DND-41 (cell line): Measurements from ENCODE around the gene GAA.
"Not testable (repeated sequence)": the region's sequence is repeated elsewhere in the genome, so short reads cannot be mapped to it uniquely, and the experiment has no call there.

Experiments
- ATAC-seq: fragments of 200-7000 bp; cut with Tn5 transposase; 3 replicates; pipeline ENCODE4 v1.9.1; 2021; ENCODE audit warnings: low read depth; ENCODE audit not compliant: insufficient read depth
- DNase-seq: peaks from one replicate; pipeline ENCODE4 v3.0.0-alpha.2; 2020
- H2AFZ ChIP-seq: 2 replicates; pipeline ENCODE4 v1.6.0; 2012; ENCODE audit warnings: low read depth, low read length
- H3K27ac ChIP-seq: 2 replicates; pipeline ENCODE4 v1.5.1; 2012; ENCODE audit warnings: low read length, inconsistent platforms
- H3K27me3 ChIP-seq: fragments of 200-600 bp; sonication (generic); 2 replicates; pipeline ENCODE4 v1.6.0; 2012; ENCODE audit warnings: low read length, mild to moderate bottlenecking, inconsistent platforms; ENCODE audit not compliant: insufficient read depth, poor library complexity
- H3K36me3 ChIP-seq: 2 replicates; pipeline ENCODE4 v1.5.1; 2012; ENCODE audit warnings: low read length, inconsistent platforms; ENCODE audit not compliant: insufficient read depth
- H3K4me1 ChIP-seq: 2 replicates; pipeline ENCODE4 v1.5.1; 2012; ENCODE audit warnings: mild to moderate bottlenecking, low read length; ENCODE audit not compliant: insufficient read depth
- H3K4me2 ChIP-seq: 2 replicates; pipeline ENCODE4 v1.6.0; 2012; ENCODE audit warnings: mild to moderate bottlenecking, moderate library complexity, low read length, inconsistent platforms; ENCODE audit not compliant: insufficient read depth
- H3K4me3 ChIP-seq, 2 experiments: fragments of 200-600 bp in 1 of 2; shearing (Covaris generic) in 1 of 2; 2 replicates each; pipeline ENCODE4 v1.5.1; 2012 to 2016; ENCODE audit warnings: inconsistent platforms in 2 of 2, low read length in 2 of 2, mild to moderate bottlenecking in 2 of 2, low read depth in 1 of 2, moderate library complexity in 1 of 2
- H3K79me2 ChIP-seq: 2 replicates; pipeline ENCODE4 v1.6.0; 2012; ENCODE audit warnings: low read length, inconsistent platforms; ENCODE audit not compliant: insufficient read depth
- H3K9ac ChIP-seq: 2 replicates; pipeline ENCODE4 v1.6.0; 2012; ENCODE audit warnings: low read depth, mild to moderate bottlenecking, inconsistent platforms, low read length, moderate library complexity
- H3K9me3 ChIP-seq: 2 replicates; pipeline ENCODE4 v1.5.1; 2012; ENCODE audit warnings: low read length, moderate library complexity, mild to moderate bottlenecking, inconsistent platforms; ENCODE audit not compliant: insufficient read depth, severe bottlenecking
- H4K20me1 ChIP-seq: 2 replicates; pipeline ENCODE4 v1.6.0; 2012; ENCODE audit warnings: low read length; ENCODE audit not compliant: insufficient read depth
- EZH2 ChIP-seq: IDR thresholded peaks from 3 replicates; pipeline ENCODE4 v1.6.1; 2012; ENCODE audit warnings: borderline replicate concordance, low read depth, mild to moderate bottlenecking, moderate library complexity, low read length, inconsistent platforms; ENCODE audit not compliant: severe bottlenecking
- TF ChIP-seq, protein P1 (sequence below): IDR thresholded peaks from 2 replicates; pipeline ENCODE4 v1.5.1; 2012; ENCODE audit warnings: borderline replicate concordance, low read length, moderate library complexity, mild to moderate bottlenecking; ENCODE audit not compliant: poor library complexity, severe bottlenecking; ENCODE audit errors: extremely low read depth

GAA gene

DNA sequence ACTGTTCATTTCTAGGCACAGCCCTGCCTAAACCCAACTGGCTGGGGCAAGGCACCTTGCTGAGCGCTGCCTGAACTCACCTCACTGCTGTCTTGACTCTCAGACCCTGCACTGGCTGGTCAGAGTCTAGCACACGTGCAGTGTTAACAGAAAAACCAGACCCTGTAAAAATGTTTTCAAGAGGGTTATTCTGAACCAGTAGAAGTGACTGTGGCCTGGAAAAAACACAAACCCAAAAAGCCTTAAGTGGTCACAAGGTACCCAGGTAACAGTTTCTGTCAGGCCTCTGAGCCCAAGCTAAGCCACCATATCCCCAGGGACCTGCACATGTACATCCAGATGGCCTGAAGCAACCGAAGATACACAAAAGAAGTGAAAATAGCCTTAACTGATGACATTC is 51.6 kb downstream of the GAA start:
- no peak overlapping the region for H3K27ac ChIP-seq
- H2AFZ ChIP-seq = no peak overlapping the region
- peaks cover 7% of the 10 kb centered on the region for H3K9me3 ChIP-seq
- H3K4me1 ChIP-seq = peaks cover 28% of the 10 kb centered on the region
- no peak overlapping the region for H3K4me3 ChIP-seq
- no peak for ATAC-seq
- no peak for DNase-seq
- H3K79me2 ChIP-seq = peaks cover 7% of the 10 kb centered on the region
- no peaks in the 10 kb centered on the region for H3K27me3 ChIP-seq
- H3K4me2 ChIP-seq = no peak overlapping the region
- H3K36me3 ChIP-seq = no peaks in the 10 kb centered on the region
- H3K9ac ChIP-seq = no peak overlapping the region
- no peak for TF ChIP-seq EZH2
- TF ChIP-seq, protein P1, sequence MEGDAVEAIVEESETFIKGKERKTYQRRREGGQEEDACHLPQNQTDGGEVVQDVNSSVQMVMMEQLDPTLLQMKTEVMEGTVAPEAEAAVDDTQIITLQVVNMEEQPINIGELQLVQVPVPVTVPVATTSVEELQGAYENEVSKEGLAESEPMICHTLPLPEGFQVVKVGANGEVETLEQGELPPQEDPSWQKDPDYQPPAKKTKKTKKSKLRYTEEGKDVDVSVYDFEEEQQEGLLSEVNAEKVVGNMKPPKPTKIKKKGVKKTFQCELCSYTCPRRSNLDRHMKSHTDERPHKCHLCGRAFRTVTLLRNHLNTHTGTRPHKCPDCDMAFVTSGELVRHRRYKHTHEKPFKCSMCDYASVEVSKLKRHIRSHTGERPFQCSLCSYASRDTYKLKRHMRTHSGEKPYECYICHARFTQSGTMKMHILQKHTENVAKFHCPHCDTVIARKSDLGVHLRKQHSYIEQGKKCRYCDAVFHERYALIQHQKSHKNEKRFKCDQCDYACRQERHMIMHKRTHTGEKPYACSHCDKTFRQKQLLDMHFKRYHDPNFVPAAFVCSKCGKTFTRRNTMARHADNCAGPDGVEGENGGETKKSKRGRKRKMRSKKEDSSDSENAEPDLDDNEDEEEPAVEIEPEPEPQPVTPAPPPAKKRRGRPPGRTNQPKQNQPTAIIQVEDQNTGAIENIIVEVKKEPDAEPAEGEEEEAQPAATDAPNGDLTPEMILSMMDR = no peak
- peaks cover 2% of the 10 kb centered on the region; the same call in 1 of the 2 replicates for H4K20me1 ChIP-seq

DNA sequence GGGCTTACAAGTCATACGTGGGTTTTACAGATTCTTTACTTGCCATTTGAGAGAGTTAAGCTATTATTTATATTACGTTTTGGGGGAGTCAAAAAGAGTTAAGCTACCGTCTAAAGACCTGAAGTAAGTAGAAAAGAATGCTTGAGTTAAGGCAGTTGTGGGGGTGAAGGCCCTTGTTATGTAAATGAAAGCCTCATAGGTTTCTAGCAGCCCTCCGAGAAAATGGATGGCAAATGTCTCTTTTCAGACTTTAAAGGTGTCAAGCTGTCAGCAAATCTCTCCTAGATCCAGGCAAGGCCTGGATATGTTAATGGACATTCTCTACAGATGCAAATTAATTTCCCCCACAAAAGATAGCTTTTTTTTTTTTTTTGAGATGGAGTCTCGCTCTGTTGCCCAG is 52.8 kb downstream of the GAA start:
- Histone ChIP-seq H2AFZ (no peak overlapping the region), H3K9me3 (peaks cover 7% of the 10 kb centered on the region), H3K9ac (no peak overlapping the region), H3K79me2 (no peaks in the 10 kb centered on the region), H3K36me3 (no peaks in the 10 kb centered on the region), H3K4me2 (no peak overlapping the region), H3K4me1 (peaks cover 16% of the 10 kb centered on the region), H3K27me3 (no peaks in the 10 kb centered on the region), H4K20me1 (peaks cover 2% of the 10 kb centered on the region; the same call in 1 of the 2 replicates), H3K27ac (no peak overlapping the region), H3K4me3 (no peak overlapping the region)
- DNase-seq = no peak
- ATAC-seq = no peak
- TF ChIP-seq, protein P1 = no peak
- TF ChIP-seq EZH2 = no peak

DNA sequence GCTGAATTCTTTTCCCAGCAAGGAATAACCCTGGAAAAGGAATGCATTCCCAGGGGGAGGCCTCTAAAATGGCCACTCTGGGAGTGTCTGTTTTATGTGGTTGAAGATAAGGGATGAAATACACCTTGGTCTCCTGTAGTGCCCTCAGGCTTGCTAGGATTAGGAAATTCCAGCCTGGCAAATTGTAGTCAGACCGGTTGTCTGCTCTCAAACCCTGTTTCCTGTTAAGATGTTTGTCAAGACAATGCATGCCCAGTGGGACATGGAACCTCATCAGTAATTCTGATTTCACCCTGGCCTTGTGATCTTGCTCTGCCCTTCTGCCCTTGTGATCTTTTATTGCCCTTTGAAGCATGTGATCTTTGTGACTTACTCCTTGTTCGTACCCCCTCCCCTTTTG is 54.2 kb downstream of the GAA start:
- H3K36me3 ChIP-seq, DNase-seq, H2AFZ ChIP-seq, H3K79me2 ChIP-seq, H3K9ac ChIP-seq, H3K27me3 ChIP-seq, H3K4me3 ChIP-seq, ATAC-seq, H3K9me3 ChIP-seq, H3K4me2 ChIP-seq, H4K20me1 ChIP-seq, H3K27ac ChIP-seq: not testable (repeated sequence)
- peaks cover 13% of the 10 kb centered on the region for H3K4me1 ChIP-seq

DNA sequence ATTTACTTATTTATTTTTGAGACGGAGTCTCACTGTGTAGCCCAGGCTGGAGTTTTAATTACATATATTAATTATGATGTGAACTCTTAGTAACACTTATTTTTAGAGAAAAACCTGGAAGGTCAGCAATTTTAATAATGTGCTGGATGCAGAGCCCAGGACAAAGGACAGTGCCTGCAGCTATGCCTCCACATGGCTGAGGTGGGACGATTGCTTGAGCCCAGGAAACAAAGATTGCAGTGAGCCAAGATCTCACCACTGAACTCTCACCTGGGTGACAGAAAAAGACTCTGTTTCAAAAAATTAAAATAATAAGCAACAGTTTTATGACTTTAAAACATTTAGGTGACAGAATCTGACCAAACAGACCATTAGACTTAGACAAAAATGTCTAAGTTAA is 57.5 kb downstream of the GAA start:
- Histone ChIP-seq H3K4me2 (no peak overlapping the region), H3K4me1 (no peaks in the 10 kb centered on the region), H3K79me2 (no peaks in the 10 kb centered on the region), H3K27me3 (peaks cover 4% of the 10 kb centered on the region), H3K36me3 (no peaks in the 10 kb centered on the region), H3K4me3 (no peak overlapping the region), H4K20me1 (no peaks in the 10 kb centered on the region), H3K27ac (no peak overlapping the region), H3K9me3 (peaks cover 7% of the 10 kb centered on the region), H2AFZ (no peak overlapping the region), H3K9ac (no peak overlapping the region)
- no peak for TF ChIP-seq EZH2
- TF ChIP-seq, protein P1 = no peak
- ATAC-seq = no peak
- DNase-seq = no peak
